CD4-positive, alpha-beta T cell treated with Interleukin-12 subunit alpha and Interleukin-12 subunit beta, for 1 hour (primary cell): ENCODE data around the gene CMIP.
"Not testable (repeated sequence)": the region's sequence is repeated elsewhere in the genome, so short reads cannot be mapped to it uniquely, and the experiment has no call there.

Experiments
- DNase-seq: peaks from one replicate; pipeline ENCODE4 v3.0.0-alpha.2; 2020

CMIP gene

DNA sequence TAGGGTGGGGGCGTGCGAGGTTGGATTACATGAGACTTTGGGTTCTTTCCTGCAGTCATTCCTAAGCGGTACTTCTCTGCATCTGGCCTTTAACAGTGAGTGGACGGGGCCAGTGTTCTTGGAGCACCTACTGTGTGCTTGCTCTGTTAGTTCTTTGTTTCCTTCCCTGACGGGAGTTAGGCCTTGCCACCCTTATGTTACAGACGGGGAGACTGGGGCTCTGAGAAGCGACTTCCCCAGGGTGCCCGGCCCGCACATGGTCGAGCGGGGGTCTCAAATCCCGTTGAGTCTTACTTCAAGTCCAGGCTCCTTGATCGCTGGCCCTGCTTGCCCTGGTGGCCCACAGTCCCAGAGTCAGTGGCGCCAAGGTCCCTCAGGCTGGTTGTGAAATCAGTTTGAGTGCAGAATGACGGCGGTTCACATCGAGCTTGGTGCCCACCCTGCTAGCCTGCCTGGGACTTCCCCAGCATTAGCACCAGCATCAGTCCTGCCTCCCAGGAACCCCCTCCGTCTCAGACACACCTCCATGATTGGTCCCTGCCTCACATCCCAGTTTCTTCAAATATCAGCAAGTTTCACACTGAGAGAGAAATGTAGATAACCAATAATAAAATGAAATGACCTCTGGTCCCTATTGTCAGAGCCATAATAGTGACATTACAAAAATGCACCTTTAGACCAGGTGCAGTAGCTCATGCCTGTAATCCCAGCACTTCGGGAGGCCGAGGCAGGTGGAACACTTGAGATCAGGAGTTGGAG, 128.0 kb downstream of the CMIP start:
- DNase-seq, result no peak

DNA sequence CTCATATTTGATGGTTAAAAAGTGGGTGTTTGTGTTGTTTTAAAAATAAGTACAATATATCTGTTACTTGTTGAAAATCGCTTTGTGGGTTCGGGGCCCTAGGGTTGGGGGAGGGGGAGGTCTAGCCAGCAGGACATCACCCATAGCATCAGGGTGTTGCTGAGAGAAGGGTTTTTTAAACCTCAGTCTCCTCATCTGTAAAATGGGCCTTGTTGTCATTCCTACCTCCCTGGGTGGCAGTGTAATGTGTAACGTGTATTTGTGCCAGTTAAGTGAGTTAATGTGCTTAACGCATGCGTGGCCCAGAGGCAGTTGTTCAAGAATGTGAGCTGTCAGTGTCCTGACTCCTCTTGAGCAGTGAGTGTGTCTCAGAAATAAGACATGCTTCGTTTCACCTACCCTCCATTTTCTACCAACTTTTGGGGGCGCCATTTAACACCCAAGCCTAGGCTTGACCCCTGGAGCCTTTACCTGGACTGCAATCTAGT, 129.0 kb downstream of the CMIP start:
- DNase-seq, result no peak

DNA sequence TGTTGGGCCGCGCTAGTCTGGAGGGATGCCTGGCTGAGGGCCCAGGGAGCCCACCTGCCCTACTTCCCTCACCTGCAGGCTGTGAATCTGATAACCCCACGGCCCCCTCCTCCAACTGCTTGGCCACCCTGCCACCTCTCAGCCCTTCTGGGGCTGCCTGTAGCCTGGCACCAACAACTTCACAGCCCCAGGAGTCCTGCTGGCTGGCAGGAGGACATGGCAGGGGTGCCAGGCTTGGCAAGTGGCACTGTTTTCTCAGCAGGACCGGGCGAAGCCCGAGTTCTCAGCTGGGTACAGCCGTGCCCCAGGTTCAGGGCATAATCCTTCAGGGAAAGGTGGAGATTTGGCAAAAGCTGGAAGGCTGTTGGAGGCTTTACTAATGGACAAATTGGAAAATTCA, 129.6 kb downstream of the CMIP start:
- DNase-seq, result no peak

DNA sequence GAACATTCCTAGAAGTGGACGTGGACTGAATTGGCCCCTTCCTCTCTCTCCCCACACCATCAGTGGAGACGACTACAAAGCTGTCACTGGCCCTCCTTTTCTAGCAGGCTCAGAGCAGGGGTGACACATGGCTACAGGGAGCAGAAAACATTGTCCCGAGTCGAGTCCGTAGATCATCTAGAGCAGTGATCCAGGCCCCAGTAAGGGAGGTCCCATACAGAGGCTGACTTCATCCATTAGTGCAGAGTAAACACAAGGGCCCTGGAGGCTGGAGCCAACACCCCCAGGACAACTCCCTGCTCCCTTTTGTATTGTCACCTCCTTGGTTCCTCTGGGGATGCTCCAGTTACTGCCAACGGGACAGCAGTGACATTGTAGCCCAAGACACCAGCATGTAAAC, 130.7 kb downstream of the CMIP start:
- DNase-seq, result no peak

DNA sequence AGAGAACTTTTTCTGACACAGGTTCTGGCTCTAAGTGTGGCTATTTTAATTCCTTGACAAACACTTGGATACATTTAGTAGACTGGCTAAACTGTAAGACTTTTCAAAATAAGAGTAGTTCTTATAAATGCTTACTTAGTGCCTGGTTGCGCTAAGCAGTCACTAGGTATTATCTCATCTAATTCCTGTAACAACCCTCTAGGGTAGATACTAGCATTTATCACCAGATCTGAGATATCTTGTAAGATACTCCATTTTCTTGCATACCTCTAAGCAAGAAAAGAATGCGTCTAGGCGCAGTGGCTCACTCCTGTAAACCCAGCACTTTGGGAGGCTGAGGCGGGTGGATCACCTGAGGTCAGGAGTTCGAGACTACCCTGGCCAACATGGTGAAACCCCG, 131.2 kb downstream of the CMIP start:
- DNase-seq, result no peak

DNA sequence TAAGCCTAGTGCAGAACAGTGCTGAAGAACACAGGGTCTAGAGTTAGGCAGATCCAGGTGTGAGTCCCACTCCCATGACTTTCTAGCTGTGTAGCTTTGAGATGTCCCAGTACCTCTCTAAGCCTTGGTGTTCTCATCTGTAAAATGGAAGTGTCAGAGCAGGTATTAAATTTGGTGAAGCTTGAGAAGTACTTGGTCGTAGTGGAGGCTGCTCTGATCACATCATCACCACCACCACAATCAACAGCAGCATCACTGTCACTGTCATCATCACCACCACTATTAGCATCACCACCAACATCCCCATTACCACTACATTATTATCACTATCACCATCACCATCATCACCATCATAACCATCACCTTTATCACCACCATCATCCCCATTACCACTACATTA, 132.1 kb downstream of the CMIP start:
- peak; percentile 6 for DNase-seq

DNA sequence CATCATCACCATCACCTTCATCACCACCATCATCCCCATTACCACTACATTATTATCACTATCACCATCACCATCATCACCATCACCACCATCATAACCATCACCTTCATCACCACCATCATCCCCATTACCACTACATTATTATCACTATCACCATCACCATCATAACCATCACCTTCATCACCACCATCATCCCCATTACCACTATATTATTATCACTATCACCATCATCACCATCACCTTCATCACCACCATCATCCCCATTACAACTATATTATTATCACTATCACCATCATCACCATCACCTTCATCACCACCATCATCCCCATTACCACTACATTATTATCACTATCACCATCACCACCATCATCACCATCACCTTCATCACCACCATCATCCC, 132.7 kb downstream of the CMIP start:
- not testable (repeated sequence) for DNase-seq

DNA sequence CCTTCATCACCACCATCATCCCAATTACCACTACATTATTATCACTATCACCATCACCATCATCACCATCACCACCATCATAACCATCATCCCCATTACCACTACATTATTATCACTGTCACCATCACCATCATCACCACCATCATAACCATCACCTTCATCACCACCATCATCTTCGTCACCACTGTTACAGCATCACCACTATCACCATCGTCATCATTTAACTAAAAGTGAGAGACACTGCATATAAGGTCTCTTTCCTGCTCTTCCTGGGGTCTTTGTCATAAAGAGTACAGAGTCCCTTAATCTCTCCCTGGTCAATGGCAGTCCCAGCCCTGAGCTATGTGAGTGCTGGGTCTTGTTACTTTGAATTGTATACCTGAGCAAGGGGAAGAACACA, 133.5 kb downstream of the CMIP start:
- DNase-seq, result no peak

DNA sequence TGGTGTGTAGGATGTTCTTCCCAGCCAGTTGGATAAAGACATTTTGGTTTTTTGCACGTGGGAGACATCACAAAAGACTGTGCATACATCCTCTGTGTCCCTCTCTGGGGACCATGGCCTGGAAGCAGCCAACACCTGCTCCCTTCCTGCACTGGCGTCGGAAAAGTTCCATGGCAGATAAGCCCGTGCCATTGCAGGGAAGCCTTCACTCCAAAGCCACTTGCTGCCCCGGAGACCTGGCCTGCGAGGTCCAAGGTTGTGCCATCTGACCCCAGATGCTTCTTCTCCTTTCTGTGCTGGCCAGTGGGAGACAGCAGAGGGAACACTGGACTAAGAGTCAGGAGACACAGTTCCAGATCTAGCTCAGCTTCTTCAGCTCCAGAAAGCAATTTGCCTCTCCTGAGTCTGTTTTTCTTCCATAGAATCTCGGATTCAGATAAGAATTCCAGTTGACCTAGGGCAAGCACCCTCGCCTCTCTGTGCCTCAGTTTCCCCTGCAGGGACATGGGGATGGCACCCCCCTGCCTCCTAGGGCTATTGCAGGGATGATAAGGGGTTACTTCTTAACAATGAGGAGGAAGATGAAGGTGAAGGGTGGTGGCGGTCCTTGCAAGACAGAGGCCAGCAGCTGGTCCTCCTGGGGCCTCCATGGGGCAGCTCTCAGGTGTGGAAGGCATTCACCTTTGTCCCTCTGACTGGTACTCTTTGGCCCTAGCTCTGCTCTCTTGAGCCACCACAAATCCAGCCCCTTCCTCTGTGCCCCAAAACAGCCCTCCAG, 134.2 kb downstream of the CMIP start:
- DNase-seq, result no peak

DNA sequence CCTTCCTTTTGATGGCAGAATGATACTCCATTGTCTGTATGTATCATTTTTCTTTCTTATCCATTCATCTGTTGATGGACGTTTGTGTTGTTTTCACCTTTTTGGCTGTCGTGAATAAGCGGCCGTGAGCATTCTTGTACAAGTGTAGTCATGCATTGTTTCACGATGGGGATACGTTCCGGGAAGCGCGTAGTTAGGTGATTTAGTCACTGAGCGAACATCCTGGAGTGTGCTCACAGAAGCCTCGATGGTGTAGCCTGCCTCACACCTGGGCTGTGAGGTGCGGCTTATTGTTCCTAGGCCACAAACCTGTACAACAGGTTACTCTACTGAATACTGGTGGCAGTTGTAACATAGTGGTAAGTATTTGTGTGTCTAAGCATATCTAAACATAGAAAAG, 136.5 kb downstream of the CMIP start:
- DNase-seq, result no peak

DNA sequence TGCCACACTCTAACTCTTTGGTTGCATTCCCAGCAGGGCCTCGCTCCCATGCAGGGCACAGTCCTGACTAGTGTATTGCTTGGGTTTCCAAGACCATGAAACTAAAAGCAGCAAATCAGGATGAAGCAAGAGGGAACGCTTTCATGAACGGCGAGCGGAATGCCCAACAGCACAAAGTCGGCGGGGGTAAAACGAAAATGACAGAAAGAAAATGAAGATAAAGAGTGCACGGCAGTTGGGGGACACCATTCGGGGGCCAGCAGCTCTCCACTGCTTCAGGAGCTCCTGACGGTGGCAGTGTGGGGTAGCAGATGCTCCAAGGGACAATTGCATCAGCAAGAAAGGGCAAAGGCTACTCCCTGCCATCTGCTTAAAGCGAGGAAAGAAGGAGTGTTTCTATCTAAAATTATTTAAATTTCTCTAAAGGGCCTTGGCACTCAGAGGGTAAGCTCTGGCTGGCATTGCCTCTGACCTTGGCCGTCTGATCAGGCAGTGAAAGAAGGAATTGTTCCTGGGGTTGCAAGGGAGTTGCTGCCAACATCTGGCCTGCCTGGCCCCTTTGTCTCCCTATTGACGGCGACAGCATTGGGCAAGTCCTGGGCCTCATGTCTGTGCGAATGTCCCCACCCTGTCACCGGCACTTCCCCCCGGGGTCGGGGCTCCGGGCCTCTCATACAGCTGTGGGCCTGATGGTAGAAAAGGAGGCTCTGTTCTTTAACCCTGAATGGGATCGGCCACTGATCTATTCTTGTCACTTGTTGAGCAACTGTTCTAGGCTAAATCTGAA, 138.2 kb downstream of the CMIP start:
- DNase-seq, result no peak

DNA sequence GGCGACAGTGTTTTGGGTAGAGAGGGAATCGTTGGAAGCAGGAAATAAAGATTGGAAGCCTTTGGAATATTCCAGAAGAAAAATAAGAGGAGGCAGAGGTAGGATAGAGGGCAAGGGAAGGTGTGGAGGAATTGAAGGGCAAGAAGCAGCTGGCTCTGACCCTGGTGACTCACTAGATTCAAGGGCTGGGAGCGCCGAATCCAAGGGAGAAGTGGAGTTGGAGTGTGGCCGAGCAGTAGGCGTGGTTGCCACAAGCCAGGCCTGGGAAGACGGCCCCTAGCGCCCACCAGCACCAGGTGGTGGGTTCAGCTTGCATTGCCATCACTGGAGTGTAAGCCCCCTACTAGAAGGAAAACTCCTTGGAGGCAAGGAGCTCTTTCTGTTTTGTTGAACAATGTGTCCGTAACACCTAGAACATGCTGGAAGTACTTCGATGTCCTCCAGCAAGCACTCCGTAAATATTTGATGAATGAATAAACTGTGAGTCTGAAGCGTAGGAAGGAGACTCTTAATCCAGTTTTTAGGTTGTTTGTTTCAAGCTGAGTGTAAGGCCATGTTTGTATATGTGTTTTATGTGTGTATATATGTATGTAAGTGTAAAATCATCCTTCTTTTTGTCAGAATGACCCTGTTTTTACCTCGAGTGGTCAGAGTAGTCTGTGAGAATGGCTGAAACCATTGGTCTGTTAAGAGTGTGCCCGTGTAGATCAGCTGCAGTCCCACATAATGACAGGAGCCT, 139.5 kb downstream of the CMIP start:
- DNase-seq, result no peak

DNA sequence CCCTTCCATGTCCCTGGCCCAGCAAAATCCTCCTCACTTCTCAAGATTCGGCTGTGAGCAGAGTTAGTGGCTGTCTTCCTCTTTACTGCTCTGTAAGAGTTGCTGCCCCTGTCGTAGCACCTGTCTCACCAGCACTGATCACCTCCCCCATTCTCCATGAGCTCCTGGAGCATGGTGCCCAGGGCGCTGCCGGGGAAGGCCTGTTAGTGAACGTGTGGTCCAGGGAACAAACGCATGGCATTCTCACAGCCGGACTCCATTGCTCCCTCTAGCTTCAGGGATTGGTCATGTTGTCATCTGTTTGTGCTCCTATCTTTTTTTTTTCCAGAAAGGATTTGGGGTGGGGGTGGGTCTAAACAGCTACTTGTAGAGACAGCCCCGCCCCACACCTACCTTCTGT, 141.2 kb downstream of the CMIP start:
- DNase-seq, result no peak

DNA sequence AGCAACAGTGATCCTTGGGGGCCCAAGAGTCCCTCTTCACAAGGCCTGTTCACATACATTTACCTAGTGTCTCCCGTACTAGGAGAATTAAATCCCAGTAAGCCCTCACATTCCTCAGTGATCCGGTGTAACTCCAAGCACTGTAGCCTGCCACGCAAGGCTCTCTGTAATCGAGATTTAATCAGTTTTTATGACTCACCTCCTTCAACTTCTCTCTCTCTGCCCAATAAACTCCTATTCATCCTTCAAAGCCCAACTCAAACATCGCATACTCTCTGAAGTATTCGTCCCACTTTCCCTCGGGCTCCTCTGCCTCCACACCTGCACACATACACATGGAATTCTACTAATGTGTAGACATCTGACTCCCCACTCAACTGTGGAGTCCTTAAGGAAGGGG, 141.8 kb downstream of the CMIP start:
- no peak for DNase-seq

DNA sequence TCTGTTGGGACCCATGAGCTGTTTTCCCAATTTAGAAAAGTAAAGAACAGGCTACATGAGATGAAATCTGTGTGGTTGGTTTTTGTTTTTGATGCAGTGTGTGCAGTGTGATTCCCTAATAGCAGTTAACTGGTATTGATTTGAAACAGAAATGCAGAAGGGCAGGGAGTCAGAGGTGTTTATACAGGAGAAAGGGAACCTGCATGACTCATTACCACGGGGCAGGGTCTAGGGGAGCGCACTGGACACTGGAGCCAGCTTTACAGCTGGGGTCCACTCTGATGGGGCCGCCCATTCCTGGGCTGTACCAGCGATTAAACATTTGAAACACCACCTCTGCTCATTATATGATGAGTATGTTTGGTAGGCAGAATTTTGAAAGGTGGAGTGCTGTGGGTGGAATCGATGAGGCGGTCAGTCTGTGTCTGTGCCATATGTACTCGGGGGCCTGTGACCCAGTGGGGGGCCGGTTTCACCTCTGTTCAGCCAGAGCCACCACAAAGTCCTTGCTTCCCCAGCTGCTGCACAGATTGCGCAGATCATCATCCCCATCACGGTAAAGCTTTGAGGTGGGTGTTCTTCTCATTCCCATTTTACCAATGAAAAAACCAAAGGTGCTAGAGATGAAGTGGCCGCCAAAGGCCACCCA, 142.5 kb downstream of the CMIP start:
- DNase-seq, result no peak

DNA sequence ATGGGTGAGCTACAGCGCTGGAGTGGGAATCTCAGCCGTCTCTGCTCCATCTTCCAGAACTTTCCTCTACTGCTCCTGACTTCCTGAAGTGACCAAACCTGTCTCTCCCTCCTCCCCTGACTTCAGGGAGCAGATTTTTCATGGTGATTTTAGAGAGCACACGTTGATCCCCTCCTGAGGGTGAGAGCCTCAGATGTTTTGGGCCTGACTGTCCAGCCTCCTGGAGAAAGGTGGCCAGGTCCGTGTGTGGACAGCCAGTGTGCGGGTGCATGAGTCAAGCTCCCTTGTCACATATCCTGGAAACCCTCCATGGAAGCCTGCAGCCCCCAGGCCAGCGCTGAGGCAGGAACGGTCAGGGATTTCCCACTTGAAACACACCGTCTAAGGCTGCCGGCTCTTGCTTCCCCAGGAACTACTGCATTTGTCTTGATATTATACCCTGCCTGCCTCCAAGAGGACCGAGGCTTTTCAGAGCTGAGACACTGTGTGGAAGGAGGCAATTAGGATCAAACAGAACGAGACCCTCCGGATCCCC, 143.1 kb downstream of the CMIP start:
- DNase-seq, result no peak

DNA sequence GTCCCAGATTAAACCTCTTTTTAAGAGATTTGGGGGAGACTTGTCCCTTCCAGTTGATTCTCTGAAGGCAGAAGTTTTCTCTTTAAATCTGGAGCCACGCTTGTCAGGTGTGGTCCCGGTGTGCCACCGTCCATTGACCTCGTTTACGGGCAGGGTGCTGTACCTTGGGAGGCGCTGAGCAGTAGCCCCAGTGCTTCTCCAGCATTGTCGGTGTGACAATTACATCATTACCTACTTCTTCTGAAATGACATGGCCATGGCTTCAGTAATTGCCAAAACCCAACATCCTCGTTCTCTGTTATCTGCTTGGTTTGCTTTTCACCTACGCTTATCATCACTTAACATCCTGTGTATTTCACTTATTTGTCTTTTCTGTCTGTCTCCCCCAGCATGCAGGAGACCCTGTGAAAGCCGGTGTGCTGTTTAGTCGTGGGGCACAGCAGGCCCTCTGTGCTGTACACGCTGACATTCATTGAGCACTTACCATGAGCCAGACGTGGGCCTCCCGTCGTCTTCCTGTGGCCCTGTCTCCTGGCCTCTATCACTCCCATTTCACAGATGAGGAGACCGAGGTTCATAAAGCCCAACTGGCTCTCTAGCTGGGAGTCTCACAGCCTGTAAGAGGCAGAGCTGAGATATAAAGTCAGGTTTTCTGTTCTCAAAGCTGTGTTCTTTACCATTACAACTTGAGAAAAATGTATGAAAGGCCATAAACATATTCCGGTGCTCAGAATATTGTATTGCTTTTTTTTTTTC, 143.9 kb downstream of the CMIP start:
- DNase-seq, result no peak

DNA sequence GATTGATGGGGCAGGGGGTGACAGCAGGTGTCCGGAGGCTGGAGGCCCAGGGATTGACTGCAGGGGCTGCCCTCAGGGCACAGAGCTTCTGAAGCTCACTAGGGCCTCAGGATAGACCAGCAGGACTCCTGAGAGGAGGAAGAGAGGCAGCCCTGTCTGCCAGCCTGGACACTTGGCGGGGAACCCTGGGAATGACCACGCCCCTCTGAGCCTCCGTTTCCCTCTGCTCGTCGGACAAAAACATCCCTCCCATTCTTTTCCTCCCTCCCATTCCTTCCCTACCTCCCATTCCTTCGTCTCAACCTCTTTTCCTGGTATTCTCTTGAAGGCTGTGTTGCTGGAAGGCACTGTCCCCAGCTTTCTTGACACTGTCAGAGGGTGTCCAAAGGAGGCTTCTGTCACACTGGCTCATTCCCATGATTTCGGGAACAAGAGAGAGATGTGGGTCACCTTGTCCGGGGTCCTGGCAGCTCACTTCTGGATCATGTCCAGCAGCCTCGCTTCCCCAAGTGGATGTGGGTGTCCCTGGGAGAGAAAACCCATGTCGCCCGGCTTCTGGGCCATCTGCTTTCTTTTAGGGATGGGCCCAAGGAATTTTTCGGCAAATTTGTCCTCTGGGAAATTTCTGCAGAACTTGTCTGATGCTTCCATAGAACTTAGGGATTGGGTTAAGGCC, 145.5 kb downstream of the CMIP start:
- no peak for DNase-seq

DNA sequence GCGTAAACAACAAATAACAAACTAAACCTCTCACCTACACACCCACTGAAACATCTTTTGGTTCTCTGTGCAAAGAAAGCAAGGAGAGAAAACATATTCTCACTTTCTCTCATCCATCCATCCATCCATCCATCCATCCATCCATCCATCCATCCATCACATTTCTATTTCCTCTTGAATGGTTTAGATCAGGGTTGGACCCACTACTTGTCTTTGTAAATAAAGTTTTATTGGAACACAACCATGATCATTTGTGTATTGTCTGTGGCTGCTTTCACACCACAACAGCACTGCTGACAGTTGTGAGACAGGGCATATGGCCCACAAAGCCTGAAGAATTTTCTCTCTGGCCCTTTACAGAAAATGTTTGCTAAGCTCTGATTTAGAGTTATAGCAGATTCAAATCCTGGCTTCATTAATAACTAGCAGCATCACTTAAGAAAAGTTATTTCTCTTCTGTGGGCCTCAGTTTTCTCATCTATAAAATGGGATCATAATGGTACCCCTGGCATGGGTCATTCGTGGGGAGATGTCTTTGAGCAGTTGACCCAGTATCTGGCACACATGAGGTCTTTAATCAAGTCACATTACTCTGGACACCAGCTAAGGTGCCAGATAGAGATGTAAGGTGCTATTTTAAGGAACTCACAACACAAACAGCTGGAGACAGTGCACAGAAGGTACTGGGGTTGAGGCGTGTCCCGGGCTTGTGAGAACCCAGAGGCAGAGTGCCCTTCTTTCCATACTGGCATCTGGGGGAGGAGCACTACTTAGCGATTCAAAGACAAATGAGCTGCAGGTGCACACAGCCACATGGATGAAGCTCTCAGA, 146.3 kb downstream of the CMIP start:
- no peak for DNase-seq

DNA sequence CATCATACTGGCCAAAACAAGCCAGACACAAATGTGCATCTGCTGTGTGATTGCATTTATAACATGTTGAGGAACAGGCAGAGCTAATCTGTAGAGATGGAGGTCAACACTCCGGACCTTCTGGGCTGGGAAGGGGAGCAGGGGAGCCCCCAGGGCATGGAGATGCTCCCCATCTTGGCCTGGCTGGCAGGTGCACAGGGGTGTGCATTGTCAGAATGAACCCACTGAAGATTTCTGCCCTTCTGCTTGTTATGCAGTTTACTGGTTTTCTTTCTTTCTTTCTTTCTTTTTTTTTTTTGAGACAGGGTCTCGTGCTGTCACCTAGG, 146.9 kb downstream of the CMIP start:
- DNase-seq, result no peak
